Prostate gland (tissue), 2 donors: ENCODE results near the gene LLPH. TPM values are rescaled to one million over a fixed set of nuclear protein-coding genes. Genes with fewer than 3 reads are reported as not detected.
"Not testable (repeated sequence)": the region's sequence is repeated elsewhere in the genome, so short reads cannot be mapped to it uniquely, and the experiment has no call there.

Experiments
- DNase-seq: peaks from one replicate; pipeline ENCODE4 v3.0.0-alpha.2; 2019; ENCODE audit warnings: low spot score
- H3K27ac ChIP-seq, 2 donors: fragments of 200-600 bp; sonication (generic); 2 replicates each; pipeline ENCODE4 v1.5.1; 2017 to 2019
- H3K27me3 ChIP-seq: fragments of 200-600 bp; sonication (generic); replicated peaks from 2 replicates; pipeline ENCODE4 v1.5.1; 2019; ENCODE audit not compliant: insufficient read depth
- H3K36me3 ChIP-seq, 2 donors: fragments of 200-600 bp; sonication (generic); 1 replicate in 1 of 2; 2 replicates in 1 of 2; pipeline versions ENCODE4 v1.5.1 to v1.8.1; 2017 to 2019
- H3K4me1 ChIP-seq: fragments of 200-600 bp; sonication (generic); replicated peaks from 2 replicates; pipeline ENCODE4 v1.5.1; 2019
- H3K4me3 ChIP-seq, 2 donors: fragments of 200-600 bp; sonication (generic); 2 replicates each; pipeline ENCODE4 v1.5.1; 2017 to 2019
- H3K9me3 ChIP-seq: fragments of 200-600 bp; sonication (generic); 2 replicates; pipeline ENCODE4 v1.5.1; 2017
- CTCF ChIP-seq, 4 experiments: fragments of 200-600 bp in 2 of 4; fragments of 450-650 bp in 2 of 4; sonication (generic) in 2 of 4; IDR thresholded peaks; 1 replicate in 3 of 4; 2 replicates in 1 of 4; pipeline ENCODE4 v1.5.1; 2016 to 2019; ENCODE audit warnings: antibody characterized with exemption in 4 of 4, mild to moderate bottlenecking in 2 of 4, moderate library complexity in 2 of 4
- POLR2A ChIP-seq: fragments of 450-650 bp; IDR thresholded peaks from one replicate; pipeline ENCODE4 v1.6.1; 2016; ENCODE audit warnings: antibody characterized with exemption, mild to moderate bottlenecking
- POLR2AphosphoS5 ChIP-seq: sonication (generic); formaldehyde crosslinking; IDR thresholded peaks from one replicate; pipeline ENCODE4 v1.6.1; 2017; ENCODE audit warnings: antibody characterized with exemption
- WGBS: methylation state at CpG from one replicate; pipeline ENCODE4 v1.1.5; 2018; 5-methylcytosine and 5-hydroxymethylcytosine counted together
- intact Hi-C: fragments of 100-400 bp; cut with DNase I; formaldehyde crosslinking; loops from one replicate; pipeline ENCODE4 v1.14.2; 2022
- total RNA-seq, 2 donors: library from RNA; depleted of rRNA; stranded (reverse); fragments of >200 nt; gene quantifications; one replicate each; pipeline ENCODE4 v1.1.0, GENCODE V29; 2016

Gene LLPH
- total RNA-seq = 10 to 100 TPM; 11.0 to 17.6 TPM

GRCh38 chr12:66130267-66131066 lies at the start of gene LLPH:
Gene LLPH, minus strand, starts transcription at chr12:66130750. Its CDS starts 1,644 bp downstream, at chr12:66129106.
- intact Hi-C loops = no loop called here
- DNase-seq = peak; percentile 87
- peak within 1 kb of the TSS; percentile 67 to 76 for H3K27ac ChIP-seq
- H3K27me3 ChIP-seq = no peaks in the 10 kb centered on the region
- no peaks in the 10 kb centered on the region for H3K4me1 ChIP-seq
- WGBS = under 1% methylated on average over 42 of the region's 49 CpGs
- TF ChIP-seq POLR2A (peak; percentile 51), CTCF (IDR thresholded peaks at IDR 0.05) (no peak), POLR2AphosphoS5 (peak; percentile 97)
- H3K9me3 ChIP-seq = no peaks in the 10 kb centered on the region
- no peaks in the 10 kb centered on the region for H3K36me3 ChIP-seq
- H3K4me3 ChIP-seq = peak within 1 kb of the TSS; percentile 43 to 81

- Histone ChIP-seq H3K9me3 (no peaks in the 10 kb centered on the region), H3K4me1 (no peaks in the 10 kb centered on the region), H3K4me3 (no peak overlapping the region), H3K27ac (no peak overlapping the region), H3K36me3 (no peaks in the 10 kb centered on the region), H3K27me3 (no peaks in the 10 kb centered on the region)
- TF ChIP-seq POLR2AphosphoS5 (no peak), CTCF (IDR thresholded peaks at IDR 0.05) (no peak), POLR2A (no peak)
- WGBS = 48% methylated on average over 1 of the region's 1 CpG
- DNase-seq = no peak
- intact Hi-C loops = no loop called here
Observed at GRCh38 chr12:66176105-66176900, 45.8 kb upstream of the LLPH start.

GRCh38 chr12:66174391-66175325 lies 44.1 kb upstream of the LLPH start:
- H3K27me3 ChIP-seq, intact Hi-C loops, DNase-seq, H3K36me3 ChIP-seq, H3K9me3 ChIP-seq, H3K4me1 ChIP-seq, H3K4me3 ChIP-seq, H3K27ac ChIP-seq: not testable (repeated sequence)
- 93% methylated on average over 35 of the region's 54 CpGs for WGBS

GRCh38 chr12:66170606-66171005 lies 40.1 kb upstream of the LLPH start:
- intact Hi-C loops = no loop called here
- Histone ChIP-seq H3K9me3 (no peaks in the 10 kb centered on the region), H3K27me3 (no peaks in the 10 kb centered on the region), H3K4me3 (peak overlapping the region in 1 of 2 donors; percentile 53), H3K36me3 (no peaks in the 10 kb centered on the region), H3K4me1 (no peaks in the 10 kb centered on the region), H3K27ac (peak overlapping the region; percentile 92 to 99)
- no peak for DNase-seq
- WGBS = 98% methylated on average over 3 of the region's 3 CpGs
- TF ChIP-seq POLR2AphosphoS5 (no peak), CTCF (IDR thresholded peaks at IDR 0.05) (no peak), POLR2A (no peak)
